GM19328 (cell line): Measurements from ENCODE around the gene PTK6.
"Not testable (repeated sequence)": the region's sequence is repeated elsewhere in the genome, so short reads cannot be mapped to it uniquely, and the experiment has no call there.

Experiments
- ATAC-seq: cut with Tn5 transposase; IDR thresholded peaks from one replicate; pipeline ENCODE4 v1.9.1; 2021; ENCODE audit warnings: mild to moderate bottlenecking, moderate library complexity; ENCODE audit not compliant: unreplicated experiment

PTK6 gene

GRCh38 chr20:63483834-63484233 lies 53.3 kb downstream of the PTK6 start:
- ATAC-seq: no peak

- ATAC-seq: no peak
These were observed 55.1 kb downstream of the PTK6 start for GRCh38 chr20:63482021-63482587.

GRCh38 chr20:63481503-63481902 lies 55.7 kb downstream of the PTK6 start:
- no peak for ATAC-seq

- ATAC-seq: not testable (repeated sequence)
These were observed 57.3 kb downstream of the PTK6 start for GRCh38 chr20:63479695-63480419.

GRCh38 chr20:63478346-63479302 lies 58.6 kb downstream of the PTK6 start:
- ATAC-seq: no peak
